ENCODE data around the gene DUSP14.

DNA sequence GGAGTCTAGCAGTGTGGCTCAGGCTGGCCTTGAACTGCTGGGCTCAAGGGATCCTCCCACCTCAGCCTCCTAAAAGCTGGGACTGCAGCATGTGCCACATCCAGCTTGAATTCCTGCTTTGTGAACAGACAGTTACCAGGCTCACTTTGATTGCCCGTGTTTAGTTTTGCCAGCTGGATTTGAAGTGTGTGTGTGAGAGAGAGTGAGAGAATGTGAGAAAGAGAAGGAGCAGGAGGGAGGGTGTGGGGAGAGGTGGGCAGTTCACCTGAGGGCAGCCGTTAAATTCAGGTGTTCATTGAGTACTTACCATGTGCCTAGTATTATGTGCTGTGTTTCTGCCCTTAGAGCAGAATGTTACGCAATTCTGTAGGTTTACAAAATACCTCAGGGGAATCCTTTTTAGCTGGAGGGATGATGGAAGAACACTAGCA lies 4.7 kb downstream of the DUSP14 start:
- TF ChIP-seq, protein P1, sequence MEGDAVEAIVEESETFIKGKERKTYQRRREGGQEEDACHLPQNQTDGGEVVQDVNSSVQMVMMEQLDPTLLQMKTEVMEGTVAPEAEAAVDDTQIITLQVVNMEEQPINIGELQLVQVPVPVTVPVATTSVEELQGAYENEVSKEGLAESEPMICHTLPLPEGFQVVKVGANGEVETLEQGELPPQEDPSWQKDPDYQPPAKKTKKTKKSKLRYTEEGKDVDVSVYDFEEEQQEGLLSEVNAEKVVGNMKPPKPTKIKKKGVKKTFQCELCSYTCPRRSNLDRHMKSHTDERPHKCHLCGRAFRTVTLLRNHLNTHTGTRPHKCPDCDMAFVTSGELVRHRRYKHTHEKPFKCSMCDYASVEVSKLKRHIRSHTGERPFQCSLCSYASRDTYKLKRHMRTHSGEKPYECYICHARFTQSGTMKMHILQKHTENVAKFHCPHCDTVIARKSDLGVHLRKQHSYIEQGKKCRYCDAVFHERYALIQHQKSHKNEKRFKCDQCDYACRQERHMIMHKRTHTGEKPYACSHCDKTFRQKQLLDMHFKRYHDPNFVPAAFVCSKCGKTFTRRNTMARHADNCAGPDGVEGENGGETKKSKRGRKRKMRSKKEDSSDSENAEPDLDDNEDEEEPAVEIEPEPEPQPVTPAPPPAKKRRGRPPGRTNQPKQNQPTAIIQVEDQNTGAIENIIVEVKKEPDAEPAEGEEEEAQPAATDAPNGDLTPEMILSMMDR (IDR thresholded peaks at IDR 0.05; ENCODE audit: insufficient read depth, low read length), result no peak
- TF ChIP-seq POLR2AphosphoS5 (IDR thresholded peaks at IDR 0.05; ENCODE audit: low read depth), result no peak
- TF ChIP-seq, protein P2, sequence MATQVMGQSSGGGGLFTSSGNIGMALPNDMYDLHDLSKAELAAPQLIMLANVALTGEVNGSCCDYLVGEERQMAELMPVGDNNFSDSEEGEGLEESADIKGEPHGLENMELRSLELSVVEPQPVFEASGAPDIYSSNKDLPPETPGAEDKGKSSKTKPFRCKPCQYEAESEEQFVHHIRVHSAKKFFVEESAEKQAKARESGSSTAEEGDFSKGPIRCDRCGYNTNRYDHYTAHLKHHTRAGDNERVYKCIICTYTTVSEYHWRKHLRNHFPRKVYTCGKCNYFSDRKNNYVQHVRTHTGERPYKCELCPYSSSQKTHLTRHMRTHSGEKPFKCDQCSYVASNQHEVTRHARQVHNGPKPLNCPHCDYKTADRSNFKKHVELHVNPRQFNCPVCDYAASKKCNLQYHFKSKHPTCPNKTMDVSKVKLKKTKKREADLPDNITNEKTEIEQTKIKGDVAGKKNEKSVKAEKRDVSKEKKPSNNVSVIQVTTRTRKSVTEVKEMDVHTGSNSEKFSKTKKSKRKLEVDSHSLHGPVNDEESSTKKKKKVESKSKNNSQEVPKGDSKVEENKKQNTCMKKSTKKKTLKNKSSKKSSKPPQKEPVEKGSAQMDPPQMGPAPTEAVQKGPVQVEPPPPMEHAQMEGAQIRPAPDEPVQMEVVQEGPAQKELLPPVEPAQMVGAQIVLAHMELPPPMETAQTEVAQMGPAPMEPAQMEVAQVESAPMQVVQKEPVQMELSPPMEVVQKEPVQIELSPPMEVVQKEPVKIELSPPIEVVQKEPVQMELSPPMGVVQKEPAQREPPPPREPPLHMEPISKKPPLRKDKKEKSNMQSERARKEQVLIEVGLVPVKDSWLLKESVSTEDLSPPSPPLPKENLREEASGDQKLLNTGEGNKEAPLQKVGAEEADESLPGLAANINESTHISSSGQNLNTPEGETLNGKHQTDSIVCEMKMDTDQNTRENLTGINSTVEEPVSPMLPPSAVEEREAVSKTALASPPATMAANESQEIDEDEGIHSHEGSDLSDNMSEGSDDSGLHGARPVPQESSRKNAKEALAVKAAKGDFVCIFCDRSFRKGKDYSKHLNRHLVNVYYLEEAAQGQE (IDR thresholded peaks at IDR 0.05; ENCODE audit: insufficient replicate concordance, low read depth), result no peak
